RWPE2 (cell line): ENCODE measurements around the gene PLBD2.

ENCODE experiments used
- ATAC-seq: fragments of 200-7000 bp; cut with Tn5 transposase; 3 replicates; pipeline ENCODE4 v1.9.1; 2021; ENCODE audit warnings: low read depth
- DNase-seq: peaks from one replicate; pipeline ENCODE4 v3.0.0-alpha.2; 2020; ENCODE audit warnings: low spot score
- H3K27ac ChIP-seq: fragments of 450-650 bp; 2 replicates; pipeline ENCODE4 v1.5.1; 2017; ENCODE audit warnings: mild to moderate bottlenecking; ENCODE audit not compliant: poor library complexity, severe bottlenecking
- H3K27me3 ChIP-seq: fragments of 250-450 bp; sonication (Bioruptor Pico); 2 replicates; pipeline ENCODE4 v1.5.1; 2021; ENCODE audit warnings: mild to moderate bottlenecking, moderate library complexity; ENCODE audit not compliant: insufficient read depth, poor library complexity, severe bottlenecking
- H3K36me3 ChIP-seq: fragments of 250-450 bp; sonication (Bioruptor Pico); 2 replicates; pipeline ENCODE4 v1.5.1; 2020; ENCODE audit warnings: low read depth, mild to moderate bottlenecking, moderate library complexity
- H3K4me1 ChIP-seq: fragments of 250-450 bp; sonication (Bioruptor Pico); 2 replicates; pipeline ENCODE4 v1.5.1; 2021; ENCODE audit warnings: mild to moderate bottlenecking, moderate library complexity; ENCODE audit not compliant: insufficient read depth, poor library complexity, severe bottlenecking
- H3K4me3 ChIP-seq: fragments of 250-450 bp; sonication (Bioruptor Pico); 2 replicates; pipeline ENCODE4 v1.5.1; 2021; ENCODE audit warnings: mild to moderate bottlenecking, moderate library complexity; ENCODE audit not compliant: severe bottlenecking
- H3K9me3 ChIP-seq: fragments of 250-450 bp; sonication (Bioruptor Pico); 2 replicates; pipeline ENCODE4 v1.5.1; 2021; ENCODE audit warnings: mild to moderate bottlenecking, moderate library complexity; ENCODE audit not compliant: severe bottlenecking
- CTCF ChIP-seq: fragments of 450-650 bp; IDR thresholded peaks from one replicate; pipeline ENCODE4 v1.5.1; 2017; ENCODE audit warnings: mild to moderate bottlenecking, moderate library complexity; ENCODE audit not compliant: poor library complexity, severe bottlenecking

Gene PLBD2

GRCh38 chr12:113341535-113341934 lies 16.9 kb upstream of the PLBD2 start:
- ATAC-seq, result no peak
- no peak for TF ChIP-seq CTCF
- Histone ChIP-seq H3K36me3 (no peaks in the 10 kb centered on the region), H3K4me1 (no peaks in the 10 kb centered on the region), H3K4me3 (no peak overlapping the region), H3K27ac (no peak overlapping the region), H3K9me3 (no peaks in the 10 kb centered on the region), H3K27me3 (no peaks in the 10 kb centered on the region)
- DNase-seq, result no peak

GRCh38 chr12:113345318-113345717 lies 13.1 kb upstream of the PLBD2 start:
- ATAC-seq (no peak), DNase-seq (no peak)
- no peaks in the 10 kb centered on the region for H3K27me3 ChIP-seq
- H3K4me1 ChIP-seq, result no peaks in the 10 kb centered on the region
- no peak for TF ChIP-seq CTCF
- no peak overlapping the region for H3K4me3 ChIP-seq
- H3K36me3 ChIP-seq, result no peaks in the 10 kb centered on the region
- H3K27ac ChIP-seq, result no peak overlapping the region
- H3K9me3 ChIP-seq, result no peaks in the 10 kb centered on the region

- DNase-seq (no peak), ATAC-seq (no peak)
- H3K9me3 ChIP-seq, result no peaks in the 10 kb centered on the region
- H3K36me3 ChIP-seq, result no peaks in the 10 kb centered on the region
- TF ChIP-seq CTCF, result no peak
- no peak overlapping the region for H3K4me3 ChIP-seq
- no peaks in the 10 kb centered on the region for H3K4me1 ChIP-seq
- no peak overlapping the region for H3K27ac ChIP-seq
- H3K27me3 ChIP-seq, result no peaks in the 10 kb centered on the region
These were observed 12.0 kb upstream of the PLBD2 start for GRCh38 chr12:113346353-113346752.

- H3K9me3 ChIP-seq, result no peaks in the 10 kb centered on the region
- DNase-seq, result no peak
- no peaks in the 10 kb centered on the region for H3K36me3 ChIP-seq
- H3K4me3 ChIP-seq, result no peak overlapping the region
- no peaks in the 10 kb centered on the region for H3K27me3 ChIP-seq
- no peak for TF ChIP-seq CTCF
- no peaks in the 10 kb centered on the region for H3K4me1 ChIP-seq
- no peak; the same call in 2 of the 3 replicates for ATAC-seq
- no peak overlapping the region for H3K27ac ChIP-seq
These were observed 11.3 kb upstream of the PLBD2 start for GRCh38 chr12:113347107-113347506.

GRCh38 chr12:113347892-113348291 lies 10.5 kb upstream of the PLBD2 start:
- Histone ChIP-seq H3K36me3 (no peaks in the 10 kb centered on the region), H3K4me1 (no peaks in the 10 kb centered on the region), H3K9me3 (no peaks in the 10 kb centered on the region), H3K27me3 (no peaks in the 10 kb centered on the region), H3K27ac (no peak overlapping the region), H3K4me3 (no peak overlapping the region)
- ATAC-seq (no peak), DNase-seq (no peak)
- no peak for TF ChIP-seq CTCF
